GM12878 (cell line): ENCODE results near the gene CGB2. TPM values are rescaled to one million over a fixed set of nuclear protein-coding genes. Genes with fewer than 3 reads are reported as not detected.

Experiments
- ATAC-seq: fragments of 200-7000 bp; cut with Tn5 transposase; 3 replicates; pipeline ENCODE4 v1.9.1; 2020; ENCODE audit warnings: mild to moderate bottlenecking, moderate library complexity
- BruUV-seq: library from RNA; stranded (reverse); fragments of 400-500 nt; replicated peaks from 2 replicates; lab custom pipeline; 2021; lab: Mats Ljungman, UMichigan
- CTCF ChIA-PET: fragments of 300-600 bp; sonication (Branson Sonifier 250); formaldehyde crosslinking; extraction: SDS; loops from one replicate; lab custom pipeline; 2021; ENCODE audit warnings: inconsistent platforms; lab: Yijun Ruan, JAX
- POLR2A ChIA-PET: fragments of 350-600 bp; formaldehyde crosslinking; extraction: SDS; loops from one replicate; lab custom pipeline; 2021; ENCODE audit warnings: inconsistent platforms; lab: Charles Lee
- RAD21 ChIA-PET: fragments of 300-600 bp; sonication (Branson Sonifier 250); formaldehyde crosslinking; loops from one replicate; lab custom pipeline; 2023; ENCODE audit warnings: antibody characterized with exemption; ENCODE audit not compliant: unreplicated experiment; lab: Charles Lee
- SMC1A ChIA-PET: fragments of 300-600 bp; sonication (Branson Sonifier 250); formaldehyde crosslinking; loops from one replicate; lab custom pipeline; 2023; ENCODE audit not compliant: unreplicated experiment, uncharacterized antibody; lab: Charles Lee
- DNase-seq: peaks from one replicate; pipeline ENCODE4 v3.0.0-alpha.2; 2011; ENCODE audit warnings: low read depth, low spot score
- FAIRE-seq: peaks from 3 replicates; lab custom pipeline; 2011; peaks lifted over from hg19 to GRCh38; lab: Jason Lieb, UNC
- H2AFZ ChIP-seq: 2 replicates; pipeline ENCODE4 v1.6.0; 2011; ENCODE audit warnings: low read depth, low read length, control low read depth; ENCODE audit not compliant: control insufficient read depth
- H3K27ac ChIP-seq: 2 replicates; pipeline ENCODE4 v1.5.1; 2011; ENCODE audit warnings: control low read depth; ENCODE audit not compliant: control insufficient read depth, insufficient read depth
- H3K27me3 ChIP-seq, 2 experiments: replicated peaks in 1 of 2; 2 replicates each; pipeline versions ENCODE4 v1.6.0 to v1.6.1; 2011; ENCODE audit warnings: low read length in 1 of 2; ENCODE audit not compliant: control insufficient read depth in 2 of 2, insufficient read depth in 2 of 2
- H3K36me3 ChIP-seq, 2 experiments: 2 replicates each; pipeline ENCODE4 v1.5.1; 2011; ENCODE audit warnings: low read length in 1 of 2; ENCODE audit not compliant: control insufficient read depth in 2 of 2, insufficient read depth in 2 of 2
- H3K4me1 ChIP-seq: 2 replicates; pipeline ENCODE4 v1.6.1; 2011; ENCODE audit warnings: mild to moderate bottlenecking, low read length, moderate library complexity, mixed read lengths; ENCODE audit not compliant: control insufficient read depth, insufficient read depth
- H3K4me2 ChIP-seq: 2 replicates; pipeline ENCODE4 v1.6.0; 2011; ENCODE audit warnings: control low read depth; ENCODE audit not compliant: control insufficient read depth, insufficient read depth
- H3K4me3 ChIP-seq: fragments of 200-600 bp; sonication (generic); 2 replicates; pipeline ENCODE4 v1.5.1; 2016
- H3K79me2 ChIP-seq: 2 replicates; pipeline ENCODE4 v1.6.0; 2011; ENCODE audit warnings: low read length; ENCODE audit not compliant: control insufficient read depth, insufficient read depth
- H3K9ac ChIP-seq: 2 replicates; pipeline ENCODE4 v1.8.0; 2011; ENCODE audit warnings: low read length, control low read depth, mixed read lengths; ENCODE audit not compliant: control insufficient read depth, insufficient read depth
- H3K9me3 ChIP-seq: replicated peaks from 3 replicates; pipeline ENCODE4 v1.5.1; 2011; ENCODE audit warnings: mild to moderate bottlenecking, low read length; ENCODE audit not compliant: control insufficient read depth, insufficient read depth
- H4K20me1 ChIP-seq: 2 replicates; pipeline ENCODE4 v1.6.0; 2011; ENCODE audit not compliant: control insufficient read depth, insufficient read depth
- BHLHE40 ChIP-seq, 2 experiments: fragments of 450-650 bp in 1 of 2; IDR thresholded peaks; 2 replicates each; pipeline ENCODE4 v1.6.1; 2011 to 2017; ENCODE audit warnings: low read depth in 2 of 2, borderline replicate concordance in 1 of 2, improper control_type of control experiment in 1 of 2, low read length in 1 of 2, mild to moderate bottlenecking in 1 of 2
- HDGF ChIP-seq: fragments of 450-650 bp; IDR thresholded peaks from 2 replicates; pipeline ENCODE4 v1.6.1; 2016; ENCODE audit warnings: antibody characterized with exemption
- MYB ChIP-seq: fragments of 150-350 bp; IDR thresholded peaks from 2 replicates; pipeline ENCODE4 v1.6.1; 2014; ENCODE audit warnings: mild to moderate bottlenecking, low read depth, low read length, borderline replicate concordance
- NR2F1 ChIP-seq: fragments of 450-650 bp; conservative IDR thresholded peaks from 2 replicates; pipeline ENCODE4 v1.6.1; 2017; ENCODE audit warnings: mild to moderate bottlenecking
- PAX5 ChIP-seq: IDR thresholded peaks from 2 replicates; pipeline ENCODE4 v1.6.1; 2011; ENCODE audit warnings: low read depth, low read length, borderline replicate concordance
- RUNX3 ChIP-seq: IDR thresholded peaks from 2 replicates; pipeline ENCODE4 v1.6.1; 2012; ENCODE audit warnings: low read length, inconsistent platforms
- WGBS: methylation state at CpG from one replicate; pipeline ENCODE4 v1.1.6; 2016; ENCODE audit warnings: low lambda C conversion rate; ENCODE audit not compliant: insufficient replicate concordance, insufficient coverage; ENCODE audit errors: missing lambda C conversion rate; 5-methylcytosine and 5-hydroxymethylcytosine counted together
- in situ Hi-C: fragments of 300-500 bp; cut with MboI; formaldehyde crosslinking; loops from 9 replicates; pipeline ENCODE4 v1.14.3; 2018; ENCODE audit warnings: mixed read lengths
- intact Hi-C: fragments of 100-400 bp; cut with micrococcal nuclease; formaldehyde crosslinking; loops from one replicate; pipeline ENCODE4 v1.14.2; 2022; ENCODE audit not compliant: unreplicated experiment
- polyA plus RNA-seq, 11 experiments: library from polyadenylated mRNA; depleted of rRNA in 4 of 11; unstranded in 6 of 11; stranded (reverse) in 5 of 11; fragments of >200 nt; fragmentation: Nextera tagmentation in 4 of 11; fragmentation: Illumina TruSeq in 1 of 11; extraction: Ambion mirVana in 4 of 11; extraction: Trizol in 1 of 11; gene quantifications; 1 replicate in 1 of 11; 2 replicates in 10 of 11; pipeline versions ENCODE4 v1.2.1 to v1.2.3, GENCODE V29; 2011 to 2016; ENCODE audit warnings: inconsistent platforms in 2 of 11, missing spikeins in 2 of 11, low read depth in 1 of 11
- total RNA-seq, 4 experiments: library from RNA; depleted of rRNA in 3 of 4; stranded (reverse); fragments of >200 nt in 3 of 4; fragmentation: Illumina TruSeq in 1 of 4; extraction: Trizol in 1 of 4; gene quantifications; 2 replicates each; pipeline versions ENCODE4 v1.2.1 to v1.2.3, GENCODE V29; 2013 to 2021

The CGB2 gene
- total and polyA plus RNA-seq, 10 of the 15 experiments (the other 5 are each of a cell fraction or from before 2014, with no cell fraction given) = 0.20 to 0.37 TPM; not detected in 8

GRCh38 chr19:49020931-49021895, 10.5 kb upstream of the CGB2 start:
- H4K20me1 ChIP-seq = no peaks in the 10 kb centered on the region
- no peak overlapping the region for H3K4me3 ChIP-seq
- ChIA-PET POLR2A (interaction anchor here (0.5 kb wide), 1 partner anchor 140 kb away, joined by 5 read pairs; no protein-coding TSS in a partner anchor), SMC1A (no interaction called here), CTCF (interaction anchor here (0.8 to 1.8 kb wide), 2 partner anchors 77 to 178 kb away, joined by 3 to 5 read pairs; no protein-coding TSS in a partner anchor), RAD21 (interaction anchor here (0.6 kb wide), 1 partner anchor 247 kb away, joined by 3 read pairs; no protein-coding TSS in a partner anchor)
- DNase-seq (no peak), ATAC-seq (peak; percentile 16; the same call in 2 of the 3 replicates), FAIRE-seq (no peak)
- no peaks in the 10 kb centered on the region for H3K27me3 ChIP-seq
- in situ Hi-C loops = no loop called here
- intact Hi-C loops = no loop called here
- 12% methylated on average over 16 of the region's 16 CpGs for whole genome bisulfite sequencing
- no TSS peak for BruUV-seq
- H3K79me2 ChIP-seq = no peaks in the 10 kb centered on the region
- TF ChIP-seq PAX5 (0 out of 2 replicates have a peak, but pooled peaks have one; percentile 40), BHLHE40 (IDR thresholded peaks at IDR 0.05; ENCODE audit: borderline replicate concordance in 1 of 2, low read depth in 2 of 2, low read length in 1 of 2) (peak; percentile 61 to 81), MYB (no peak), RUNX3 (peak; percentile 9; the same call in 1 of the 2 replicates), NR2F1 (peak; percentile 80), HDGF (no peak)
- no peak overlapping the region for H3K27ac ChIP-seq
- H2AFZ ChIP-seq = peak overlapping the region; percentile 15
- peaks cover 15% of the 10 kb centered on the region for H3K4me1 ChIP-seq
- no peaks in the 10 kb centered on the region for H3K9me3 ChIP-seq
- H3K4me2 ChIP-seq = no peak overlapping the region
- no peak overlapping the region for H3K9ac ChIP-seq
- no peaks in the 10 kb centered on the region; a peak in 1 of 4 replicates for H3K36me3 ChIP-seq
